ENCODE results near the gene ABTB2. TPM values are rescaled to one million over a fixed set of nuclear protein-coding genes. Genes with fewer than 3 reads are reported as not detected.

ABTB2 gene
- total and polyA plus RNA-seq, 10 of the 15 experiments (the other 5 are each of a cell fraction or from before 2014, with no cell fraction given) = 0.13 to 2.1 (median 0.72) TPM

GRCh38 chr11:34358258-34358727 is 483 bp upstream of the ABTB2 start:
- Histone ChIP-seq H3K79me2 (ENCODE audit: control insufficient read depth, insufficient read depth, low read length) (peaks cover 16% of the 10 kb centered on the region), H3K9ac (ENCODE audit: control insufficient read depth, insufficient read depth, low read length) (peak overlapping the region; percentile 14; the same call in 1 of the 2 replicates), H3K27me3 (replicated peaks in 1 of 2; ENCODE audit: control insufficient read depth in 2 of 2, insufficient read depth in 2 of 2, low read length in 1 of 2) (peaks cover 0 to 3% of the 10 kb centered on the region in 2 experiments; a peak in 2 of 4 replicates), H3K27ac (ENCODE audit: control insufficient read depth, insufficient read depth) (peak overlapping the region; percentile 13; the same call in 1 of the 2 replicates), H2AFZ (ENCODE audit: control insufficient read depth, low read depth, low read length) (peak overlapping the region; percentile 80), H3K9me3 (replicated peaks; ENCODE audit: control insufficient read depth, insufficient read depth, low read length) (no peaks in the 10 kb centered on the region), H3K4me3 (peak overlapping the region; percentile 84), H3K4me2 (ENCODE audit: control insufficient read depth, insufficient read depth) (peak overlapping the region; percentile 100), H3K36me3 (ENCODE audit: control insufficient read depth in 2 of 2, insufficient read depth in 2 of 2, low read length in 1 of 2) (no peaks in the 10 kb centered on the region), H3K4me1 (ENCODE audit: control insufficient read depth, insufficient read depth, low read length) (peaks cover 3% of the 10 kb centered on the region; the same call in 1 of the 2 replicates), H4K20me1 (ENCODE audit: control insufficient read depth, insufficient read depth) (peaks cover 3% of the 10 kb centered on the region; the same call in 1 of the 2 replicates)
- WGBS (ENCODE audit: insufficient coverage, insufficient replicate concordance, low lambda C conversion rate, missing lambda C conversion rate) = 1% methylated on average over 25 of the region's 25 CpGs
- POLR2A ChIA-PET = interaction anchor here (0.9 to 2.2 kb wide), 4 partner anchors 176 to 354 kb away, joined by 3 to 5 read pairs (median 4); no protein-coding TSS in a partner anchor
- FAIRE-seq (no peak), DNase-seq (ENCODE audit: low read depth, low spot score) (no peak), ATAC-seq (peak; percentile 18)
- RAD21 ChIA-PET (ENCODE audit: unreplicated experiment) = interaction anchor here (0.6 to 14.6 kb wide), 31 partner anchors 8 to 361 kb away, joined by 3 to 249 read pairs (median 4); partner anchors contain the start of genes CAT and NAT10
- in situ Hi-C loops (cut with MboI) = loop anchor here (5.0 kb wide), 4 partner anchors 116 to 496 kb away; no protein-coding TSS in a partner anchor
- SMC1A ChIA-PET (ENCODE audit: uncharacterized antibody, unreplicated experiment) = interaction anchor here (0.9 to 12.0 kb wide), 16 partner anchors 10 to 361 kb away, joined by 3 to 171 read pairs (median 4); no protein-coding TSS in a partner anchor
- CTCF ChIA-PET = interaction anchor here (0.6 to 9.5 kb wide), 20 partner anchors 50 to 371 kb away, joined by 3 to 167 read pairs (median 4); no protein-coding TSS in a partner anchor
- intact Hi-C loops (cut with micrococcal nuclease; ENCODE audit: unreplicated experiment) = loop anchor here (2.0 to 5.0 kb wide), 5 partner anchors 113 to 499 kb away; partner anchors contain the start of genes CAPRIN1 and NAT10
- BruUV-seq (replicated peaks) = no TSS peak
- TF ChIP-seq CHD2 (IDR thresholded peaks at IDR 0.05; ENCODE audit: borderline replicate concordance, low read depth, low read length) (0 out of 2 replicates have a peak, but pooled peaks have one; percentile 9), IKZF1 (conservative IDR thresholded peaks at IDR 0.05) (peak; percentile 40), CHD4 (IDR thresholded peaks at IDR 0.05) (no peak), CUX1 (IDR thresholded peaks at IDR 0.05; ENCODE audit: insufficient replicate concordance, low read depth, low read length) (no peak), CTCF (IDR thresholded peaks at IDR 0.05 in 2 of 3, conservative IDR thresholded peaks at IDR 0.05 in 1 of 3; ENCODE audit: control insufficient read depth in 2 of 3, extremely low read depth in 1 of 3, insufficient read depth in 1 of 3, low read depth in 3 of 3, low read length in 3 of 3) (no peak), DPF2 (IDR thresholded peaks at IDR 0.05) (no peak), GABPA (IDR thresholded peaks at IDR 0.05; ENCODE audit: low read depth) (no peak), BHLHE40 (IDR thresholded peaks at IDR 0.05; ENCODE audit: borderline replicate concordance in 1 of 2, low read depth in 2 of 2, low read length in 1 of 2) (0 out of 4 replicates have a peak, but pooled peaks of 1 of the 2 experiments have one; percentile 18), NRF1 (conservative IDR thresholded peaks at IDR 0.05; ENCODE audit: low read depth, low read length) (no peak), RAD21 (IDR thresholded peaks at IDR 0.05; ENCODE audit: insufficient read depth, low read depth, low read length) (no peak), MEF2A (IDR thresholded peaks at IDR 0.05; ENCODE audit: insufficient read depth, low read depth, low read length) (no peak), MLLT1 (IDR thresholded peaks at IDR 0.05) (no peak), BRCA1 (IDR thresholded peaks at IDR 0.05; ENCODE audit: low read depth, low read length) (no peak), ZNF622 (IDR thresholded peaks at IDR 0.05) (no peak), ZNF274 (IDR thresholded peaks at IDR 0.05; ENCODE audit: insufficient read depth, insufficient read length) (no peak)
